ENCODE measurements around the gene ZSCAN22. TPM values are rescaled to one million over a fixed set of nuclear protein-coding genes. Genes with fewer than 3 reads are reported as not detected.

The ZSCAN22 gene
- total and polyA plus RNA-seq, 2 of the 13 experiments (the other 11 are each of a cell fraction or from before 2014, with no cell fraction given) = 2.5 to 3.5 TPM

- TF ChIP-seq NFE2L1 (CRISPR knock-in tag; IDR thresholded peaks at IDR 0.05; ENCODE audit: borderline replicate concordance) (no peak), KDM4B (CRISPR knock-in tag; IDR thresholded peaks at IDR 0.05) (no peak), TAF1 (CRISPR knock-in tag; IDR thresholded peaks at IDR 0.05) (no peak), ZFP41 (CRISPR knock-in tag; IDR thresholded peaks at IDR 0.05; ENCODE audit: borderline replicate concordance) (0 out of 2 replicates have a peak, but pooled peaks have one; percentile 2), ZBTB10 (CRISPR knock-in tag; IDR thresholded peaks at IDR 0.05; ENCODE audit: borderline replicate concordance) (no peak), SIX4 (CRISPR knock-in tag; IDR thresholded peaks at IDR 0.05) (no peak), TCF7 (IDR thresholded peaks at IDR 0.05; ENCODE audit: low read depth) (no peak), NFRKB (IDR thresholded peaks at IDR 0.05) (no peak), SOX5 (CRISPR knock-in tag; IDR thresholded peaks at IDR 0.05; ENCODE audit: borderline replicate concordance) (no peak), NFE2 (CRISPR knock-in tag; IDR thresholded peaks at IDR 0.05) (no peak), FOXP4 (CRISPR knock-in tag; IDR thresholded peaks at IDR 0.05) (no peak), PATZ1 (CRISPR knock-in tag; IDR thresholded peaks at IDR 0.05) (0 out of 2 replicates have a peak, but pooled peaks have one; percentile 3), CCDC6 (CRISPR knock-in tag; IDR thresholded peaks at IDR 0.05) (0 out of 2 replicates have a peak, but pooled peaks have one; percentile 39), ZNF430 (CRISPR knock-in tag; IDR thresholded peaks at IDR 0.05) (no peak), TBX3 (IDR thresholded peaks at IDR 0.05; ENCODE audit: borderline replicate concordance) (no peak), SKI (IDR thresholded peaks at IDR 0.05; ENCODE audit: partially characterized antibody) (no peak), ZNF556 (CRISPR knock-in tag; IDR thresholded peaks at IDR 0.05; ENCODE audit: borderline replicate concordance) (peak; percentile 82; the same call in 1 of the 2 replicates), ZNF543 (CRISPR knock-in tag; IDR thresholded peaks at IDR 0.05) (no peak; the same call in 1 of the 2 replicates), ZNF619 (CRISPR knock-in tag; IDR thresholded peaks at IDR 0.05) (no peak), MLLT10 (CRISPR knock-in tag; IDR thresholded peaks at IDR 0.05) (no peak), IRF2 (CRISPR knock-in tag; IDR thresholded peaks at IDR 0.05) (no peak), TGIF2 (CRISPR knock-in tag; IDR thresholded peaks at IDR 0.05) (no peak), ZNF230 (CRISPR knock-in tag; IDR thresholded peaks at IDR 0.05) (peak; percentile 51; the same call in 1 of the 2 replicates), ZNF768 (CRISPR knock-in tag; IDR thresholded peaks at IDR 0.05) (no peak), RBM39 (IDR thresholded peaks at IDR 0.05; ENCODE audit: low read depth, low read length, poor library complexity, severe bottlenecking) (peak; percentile 71)
Observed at GRCh38 chr19:58385891-58386575, 59.2 kb downstream of the ZSCAN22 start (continued).
